Measurements from ENCODE around the gene GRK5.
A peak's percentile ranks its signal among the peaks of the same experiment; 100 is the strongest.

The GRK5 gene

GRCh38 chr10:119198438-119198837 is 8.9 kb upstream of the GRK5 start:
- DNase-seq (ENCODE audit: low read depth in 2 of 2): no peak

- DNase-seq (ENCODE audit: low read depth in 2 of 2): no peak
These were observed 8.0 kb upstream of the GRK5 start for GRCh38 chr10:119199231-119199992.

- DNase-seq (ENCODE audit: low read depth in 2 of 2): no peak
These were observed 6.1 kb upstream of the GRK5 start for GRCh38 chr10:119201233-119201632.

- no peak for DNase-seq (ENCODE audit: low read depth in 2 of 2)
These were observed 4.4 kb upstream of the GRK5 start for GRCh38 chr10:119203006-119203405.

GRCh38 chr10:119205894-119206602 is 1.3 kb upstream of the GRK5 start:
- DNase-seq (ENCODE audit: low read depth in 2 of 2): peak in 1 of 2 donors; percentile 5

GRCh38 chr10:119206603-119207365 is 587 bp upstream of the GRK5 start:
- DNase-seq (ENCODE audit: low read depth in 2 of 2): peak; percentile 23 to 66

GRCh38 chr10:119207713-119208552 is 562 bp downstream of the GRK5 start:
- DNase-seq (ENCODE audit: low read depth in 2 of 2): no peak

- no peak for DNase-seq (ENCODE audit: low read depth in 2 of 2)
These were observed 1.2 kb downstream of the GRK5 start for GRCh38 chr10:119208553-119208940.

GRCh38 chr10:119209035-119209735 is 1.8 kb downstream of the GRK5 start:
- peak in 1 of 2 donors; percentile 8 for DNase-seq (ENCODE audit: low read depth in 2 of 2)

- DNase-seq (ENCODE audit: low read depth in 2 of 2): no peak
These were observed 2.5 kb downstream of the GRK5 start for GRCh38 chr10:119209736-119210355.

GRCh38 chr10:119210633-119211032 is 3.3 kb downstream of the GRK5 start:
- no peak for DNase-seq (ENCODE audit: low read depth in 2 of 2)

GRCh38 chr10:119211176-119211575 is 3.8 kb downstream of the GRK5 start:
- DNase-seq (ENCODE audit: low read depth in 2 of 2): no peak

GRCh38 chr10:119211625-119212441 is 4.5 kb downstream of the GRK5 start:
- DNase-seq (ENCODE audit: low read depth in 2 of 2): no peak

- DNase-seq (ENCODE audit: low read depth in 2 of 2): no peak
These were observed 8.0 kb downstream of the GRK5 start for GRCh38 chr10:119215371-119215770.

GRCh38 chr10:119216127-119216526 is 8.8 kb downstream of the GRK5 start:
- no peak for DNase-seq (ENCODE audit: low read depth in 2 of 2)

GRCh38 chr10:119217401-119217800 is 10.0 kb downstream of the GRK5 start:
- no peak for DNase-seq (ENCODE audit: low read depth in 2 of 2)

- no peak for DNase-seq (ENCODE audit: low read depth in 2 of 2)
These were observed 10.7 kb downstream of the GRK5 start for GRCh38 chr10:119217991-119218490.

GRCh38 chr10:119219871-119220270 is 12.5 kb downstream of the GRK5 start:
- no peak for DNase-seq (ENCODE audit: low read depth in 2 of 2)

- DNase-seq (ENCODE audit: low read depth in 2 of 2): no peak
These were observed 13.8 kb downstream of the GRK5 start for GRCh38 chr10:119221201-119221600.
